GM19240 (cell line): ENCODE data around the gene TMEM150C.
"Not testable (repeated sequence)": the region's sequence is repeated elsewhere in the genome, so short reads cannot be mapped to it uniquely, and the experiment has no call there.

Source experiments
- DNase-seq: peaks from one replicate; pipeline ENCODE4 v3.0.0; 2011; ENCODE audit warnings: low spot score; ENCODE audit not compliant: insufficient read length

TMEM150C gene

GRCh38 chr4:82477469-82477868, 84.3 kb downstream of the TMEM150C start:
- not testable (repeated sequence) for DNase-seq

DNA sequence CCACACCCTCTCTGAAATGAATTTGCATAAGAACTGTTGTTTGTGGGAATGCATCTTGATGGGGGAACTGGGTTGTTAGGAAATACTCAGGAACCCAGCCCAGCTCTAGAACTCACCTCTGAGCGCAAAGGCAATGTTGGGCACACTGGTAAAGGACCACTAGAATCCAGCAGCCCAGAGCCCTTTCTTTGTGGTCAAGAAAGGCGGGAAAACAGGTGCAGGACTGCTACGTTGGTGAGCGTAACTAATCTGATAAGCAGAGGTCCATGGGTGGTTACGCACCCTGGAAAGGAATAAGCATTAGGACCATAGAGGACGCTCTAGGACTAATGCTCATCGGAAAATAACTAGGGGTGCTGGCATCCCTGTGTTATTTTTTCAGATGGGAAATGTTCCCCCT, 85.9 kb downstream of the TMEM150C start:
- not testable (repeated sequence) for DNase-seq

DNA sequence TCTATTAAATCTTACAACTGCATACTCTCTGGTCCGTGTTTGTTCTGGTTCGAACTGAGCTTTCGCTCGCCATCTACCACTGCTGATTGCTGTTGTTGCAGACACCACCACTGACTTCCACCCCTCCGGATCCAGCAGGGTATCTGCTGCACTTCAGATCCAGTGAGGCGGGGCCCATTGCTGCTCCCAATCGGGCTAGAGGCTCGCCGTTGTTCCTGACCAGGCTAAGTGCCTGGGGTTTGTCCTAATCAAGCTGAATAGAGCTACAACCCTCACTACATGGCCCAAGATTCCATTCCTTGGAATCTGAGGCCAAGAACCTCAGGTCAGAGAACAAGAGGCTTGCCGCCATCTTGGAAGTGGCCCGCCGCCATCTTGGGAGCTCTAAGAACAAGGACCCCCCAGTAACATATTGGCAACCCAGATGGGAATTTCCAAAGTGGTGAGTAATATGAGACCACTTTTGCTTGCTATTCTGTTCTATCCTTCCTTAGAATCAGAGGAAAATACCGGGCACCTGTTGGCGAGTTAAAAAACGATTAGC, 88.1 kb downstream of the TMEM150C start:
- no peak for DNase-seq

DNA sequence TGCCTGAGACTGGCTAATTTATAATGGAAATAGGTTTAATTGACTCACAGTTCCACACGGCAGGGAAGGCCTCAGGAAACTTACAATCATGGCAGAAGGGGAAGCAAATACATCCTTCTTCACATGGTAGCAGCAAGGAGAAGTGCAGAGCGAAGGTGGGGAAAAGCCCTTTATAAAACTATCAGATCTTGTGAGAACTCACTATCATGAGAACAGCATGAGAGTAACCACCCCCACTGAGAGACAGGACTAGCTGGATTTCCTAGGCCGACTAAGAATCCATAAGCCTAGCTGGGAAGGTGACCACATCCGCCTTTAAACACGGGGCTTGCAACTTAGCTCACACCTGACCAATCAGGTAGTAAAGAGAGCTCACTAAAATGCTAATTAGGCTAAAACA, 88.7 kb downstream of the TMEM150C start:
- not testable (repeated sequence) for DNase-seq

DNA sequence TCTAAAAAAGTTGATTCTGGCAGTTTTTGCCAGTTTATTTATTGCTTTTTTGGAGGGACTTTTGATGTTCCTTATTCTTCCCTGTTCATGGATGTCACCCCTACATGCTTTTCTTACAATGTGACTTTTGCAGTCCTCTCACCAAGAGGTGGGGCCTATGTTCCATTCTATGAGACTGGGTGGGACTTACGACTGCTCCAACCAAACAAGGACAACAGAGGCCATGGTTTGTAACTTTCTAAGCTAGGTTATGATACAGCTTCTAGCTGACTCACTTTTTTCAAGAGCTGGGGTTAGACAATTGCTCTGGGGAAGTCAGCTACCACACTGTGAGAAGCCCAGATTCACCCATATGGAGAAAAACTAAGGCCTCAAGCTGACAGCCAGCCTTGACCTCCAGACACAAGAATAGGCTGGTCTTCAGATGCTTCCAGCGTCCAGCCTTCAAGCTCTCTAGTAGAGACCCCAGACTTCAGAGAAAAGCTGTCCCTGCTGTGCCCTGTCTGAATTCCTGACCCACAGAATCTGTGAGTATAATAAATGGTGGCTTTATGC, 91.9 kb downstream of the TMEM150C start:
- no peak for DNase-seq

DNA sequence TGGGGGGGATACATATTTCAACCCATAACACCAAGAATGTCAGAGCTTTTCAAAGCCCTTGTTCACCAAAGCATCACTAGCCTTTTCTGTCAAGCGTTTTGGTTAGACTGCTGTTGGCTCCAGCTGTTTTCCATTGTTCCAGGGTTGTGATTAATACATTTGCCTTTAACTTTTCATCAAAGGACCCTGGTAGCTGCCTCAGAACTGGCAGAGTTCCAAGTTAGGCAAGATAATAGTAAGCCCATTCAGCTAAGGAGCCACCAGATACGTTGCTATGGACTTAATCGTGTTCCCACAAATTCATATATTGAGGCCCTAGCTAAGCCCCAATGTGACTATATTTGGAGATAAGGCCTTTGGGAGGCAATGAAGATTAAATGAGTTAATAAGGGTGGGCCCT, 94.3 kb downstream of the TMEM150C start:
- DNase-seq, result no peak

GRCh38 chr4:82463221-82463620, 98.6 kb downstream of the TMEM150C start:
- DNase-seq, result no peak

DNA sequence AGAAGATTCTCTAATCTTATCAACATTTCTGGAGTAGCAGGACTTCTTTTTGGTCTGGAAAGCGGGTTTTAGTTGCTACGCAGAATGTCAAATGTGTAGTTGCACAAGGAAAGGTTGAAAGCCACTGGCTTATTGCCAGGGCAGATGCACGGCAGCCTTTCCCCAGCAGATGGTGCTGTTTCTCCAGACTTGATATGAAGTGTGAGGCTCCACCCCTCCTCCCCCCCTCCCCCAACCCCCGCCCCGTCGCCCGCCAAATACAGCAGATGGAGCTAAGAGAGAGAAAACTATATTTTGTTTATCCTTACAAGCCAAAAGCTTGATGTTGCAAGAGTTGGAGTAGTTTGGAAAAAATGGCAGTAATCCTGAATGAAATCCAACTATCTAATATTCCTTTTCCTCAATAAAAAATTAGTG, 99.4 kb downstream of the TMEM150C start:
- DNase-seq, result peak; percentile 50

DNA sequence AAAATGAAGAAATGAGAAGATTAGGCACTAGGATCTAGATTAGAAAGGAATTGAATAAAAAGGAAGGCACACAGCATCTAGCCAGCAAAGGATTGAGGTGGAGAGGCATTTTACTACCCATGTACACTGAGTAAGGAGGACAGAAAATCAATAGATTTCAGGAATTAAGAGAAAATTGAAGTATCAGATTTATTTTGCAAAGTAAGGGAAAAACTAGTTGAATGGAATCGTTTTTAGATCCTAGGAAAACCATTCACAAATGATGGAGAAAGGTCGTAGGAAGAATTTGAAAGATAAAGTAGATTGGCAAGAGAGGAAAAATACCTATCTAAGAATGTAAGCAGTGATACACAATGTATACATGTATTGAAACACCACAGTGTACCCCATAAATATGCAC, 100.1 kb downstream of the TMEM150C start:
- DNase-seq, result no peak

GRCh38 chr4:82458729-82459128, 103.1 kb downstream of the TMEM150C start:
- DNase-seq, result no peak

DNA sequence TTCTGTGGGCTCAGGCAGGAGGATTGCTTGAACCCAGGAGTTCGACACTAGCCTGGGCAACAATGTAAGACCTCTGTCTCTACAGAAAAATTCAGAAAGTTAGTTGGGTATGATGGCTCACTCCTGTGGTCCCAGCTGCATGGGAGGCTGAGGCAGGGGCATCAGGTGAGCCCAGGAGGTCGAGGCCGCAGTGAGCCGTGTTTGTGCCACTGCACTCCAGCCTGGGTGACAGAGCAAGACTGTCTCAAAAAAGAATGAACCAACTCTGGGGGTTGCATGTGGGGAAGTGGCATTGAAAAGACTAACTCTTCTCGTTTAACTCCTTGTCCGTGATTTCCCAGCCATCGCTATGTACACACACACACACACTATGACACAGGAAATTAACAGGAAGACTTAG, 104.5 kb downstream of the TMEM150C start:
- DNase-seq, result no peak

- DNase-seq, result no peak
Observed at GRCh38 chr4:82452026-82452425, 109.8 kb downstream of the TMEM150C start.

DNA sequence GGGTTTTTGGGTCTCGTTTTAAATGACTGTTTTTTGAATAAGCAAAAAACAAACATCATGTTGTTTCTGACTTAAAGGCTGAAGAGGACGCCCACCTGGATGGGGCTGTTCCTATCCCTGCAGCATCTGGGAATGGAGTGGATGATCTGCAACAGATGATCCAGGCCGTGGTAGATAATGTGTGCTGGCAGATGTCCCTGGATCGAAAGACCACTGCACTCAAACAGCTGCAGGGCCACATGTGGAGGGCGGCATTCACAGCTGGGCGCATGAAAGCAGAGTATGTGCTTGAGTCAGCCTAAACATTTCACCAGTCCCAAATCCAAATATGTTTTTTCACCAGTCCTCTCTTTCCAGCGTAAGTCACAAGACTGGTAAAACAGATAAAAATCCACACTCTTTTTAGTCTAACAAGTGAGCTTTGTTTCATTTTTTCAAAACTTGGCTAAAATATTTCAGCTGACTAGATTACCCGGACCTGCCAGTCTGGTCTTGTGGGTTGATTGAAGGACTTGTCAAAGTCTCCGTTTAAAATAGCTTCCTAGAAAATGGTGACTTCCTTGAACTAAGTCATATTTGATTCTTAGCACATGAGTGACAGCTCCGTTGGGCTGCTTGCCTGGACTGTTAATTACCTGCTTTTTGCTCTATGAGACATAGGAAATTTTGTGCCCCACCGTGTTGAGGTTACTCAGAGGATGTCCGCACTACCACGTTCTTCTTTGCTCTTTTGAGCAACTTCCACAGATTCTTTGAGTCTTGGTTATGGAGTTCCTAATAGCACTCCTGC, 110.6 kb downstream of the TMEM150C start:
- no peak for DNase-seq

DNA sequence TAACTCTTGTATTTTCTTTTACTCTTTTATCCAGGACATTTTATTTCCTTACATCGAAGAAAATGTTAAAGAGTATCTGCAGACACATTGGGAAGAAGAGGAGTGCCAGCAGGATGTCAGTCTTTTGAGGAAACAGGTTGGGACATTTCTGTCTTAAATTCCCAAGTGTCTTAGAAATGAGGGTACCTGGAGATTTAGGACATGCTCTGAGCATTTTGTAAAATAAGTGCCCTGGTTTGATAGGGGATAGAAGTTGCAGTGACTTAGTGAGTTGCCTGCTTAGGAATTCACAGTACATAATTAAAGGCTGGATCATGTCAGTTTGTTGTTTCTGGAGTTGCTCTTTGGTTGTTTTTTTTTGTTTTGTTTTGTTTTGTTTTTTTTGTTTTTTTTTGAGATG, 113.9 kb downstream of the TMEM150C start:
- DNase-seq, result no peak

DNA sequence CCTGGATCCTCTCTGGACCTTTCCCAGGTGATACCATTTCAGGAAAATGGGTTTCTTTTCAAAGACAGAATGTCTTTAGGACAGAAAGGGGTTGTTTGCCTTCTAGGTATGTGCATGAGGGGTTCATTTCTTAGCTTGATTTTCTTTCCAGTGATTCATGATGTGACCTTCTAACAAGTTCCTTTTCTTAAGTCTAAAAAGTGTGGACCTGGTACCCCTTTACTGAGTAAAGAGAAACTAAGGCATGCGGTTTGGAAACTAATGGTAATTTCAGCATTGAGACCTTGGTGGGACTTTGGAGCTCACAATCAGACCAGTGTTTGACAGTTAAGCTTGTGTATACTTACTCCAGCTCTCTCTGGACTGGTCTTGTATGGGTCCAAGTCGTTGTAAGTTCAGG, 122.7 kb downstream of the TMEM150C start:
- no peak for DNase-seq

GRCh38 chr4:82437285-82438005, 124.3 kb downstream of the TMEM150C start:
- no peak for DNase-seq

DNA sequence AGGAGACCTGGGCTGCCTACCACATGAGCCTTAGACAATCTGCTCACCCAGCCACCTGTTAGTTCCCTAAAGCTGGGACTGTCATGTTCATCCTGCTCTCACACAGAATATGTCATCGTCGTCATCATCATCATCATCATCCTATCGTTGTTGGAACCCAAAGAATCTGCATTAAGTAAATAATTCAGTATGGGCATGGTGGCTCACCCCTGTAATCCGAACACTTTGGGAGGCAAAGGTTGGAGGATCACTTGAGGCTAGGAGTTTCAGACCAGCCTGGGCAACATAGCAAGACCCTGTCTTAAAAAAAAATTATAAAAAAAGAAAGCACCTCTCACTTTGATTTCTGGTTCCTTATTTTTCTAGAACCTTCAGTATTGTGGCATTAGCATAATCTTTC, 125.0 kb downstream of the TMEM150C start:
- DNase-seq, result no peak

DNA sequence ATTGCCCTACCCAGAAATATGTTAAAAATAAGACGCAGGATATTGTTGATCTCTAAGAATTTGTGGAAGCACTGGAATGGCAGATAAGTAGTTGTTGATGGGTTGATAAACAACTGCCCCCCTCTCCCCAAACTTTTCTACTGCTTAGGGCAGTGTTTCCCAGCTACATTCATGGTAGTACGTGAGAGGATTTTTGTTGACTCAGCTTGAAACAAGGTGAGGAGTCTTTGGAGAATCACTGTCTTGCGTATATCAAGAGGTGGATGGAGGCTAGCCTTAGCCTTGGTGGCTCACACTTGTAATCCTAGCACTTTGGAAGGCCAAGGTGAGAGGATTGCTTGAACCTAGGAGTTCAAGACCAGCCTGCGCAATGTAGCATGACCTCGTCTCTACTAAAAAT, 125.7 kb downstream of the TMEM150C start:
- DNase-seq, result no peak

DNA sequence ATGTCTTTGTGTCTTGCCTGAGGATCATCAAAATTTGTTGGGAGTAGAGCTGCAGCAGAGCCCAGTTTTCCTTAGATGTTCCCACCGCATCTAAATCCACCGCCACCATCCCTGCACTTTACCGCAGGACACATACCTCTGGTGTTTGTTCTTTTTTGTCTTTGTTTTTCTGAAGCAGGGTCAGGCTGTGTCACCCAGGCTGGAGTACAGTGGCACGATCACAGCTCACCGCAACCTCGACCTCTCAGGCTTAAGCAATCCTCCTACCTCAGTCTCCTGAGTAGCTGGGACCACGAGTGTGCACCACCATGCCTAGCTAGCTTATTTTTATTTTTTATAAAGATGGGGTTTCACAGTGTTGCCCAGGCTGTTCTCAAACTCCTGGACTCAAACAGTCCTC, 126.8 kb downstream of the TMEM150C start:
- no peak for DNase-seq

DNA sequence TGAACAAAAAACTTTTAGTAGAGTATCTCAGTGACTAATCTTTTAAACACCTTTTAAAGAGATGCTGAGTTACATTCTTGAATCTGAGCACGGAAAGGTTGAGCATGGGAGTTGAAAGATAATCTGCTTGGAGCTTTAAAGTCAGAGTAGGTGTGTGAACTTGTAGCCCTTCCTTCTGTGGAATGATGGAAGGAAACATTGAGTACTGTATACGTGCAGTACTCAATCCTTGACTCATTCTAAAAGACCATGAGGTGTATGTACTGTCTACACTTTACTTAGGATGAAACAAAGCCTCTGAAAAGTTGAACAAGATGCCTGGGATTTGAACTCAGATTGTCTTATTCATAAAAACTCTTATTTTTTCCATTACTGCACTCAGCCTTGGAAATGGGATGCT, 128.0 kb downstream of the TMEM150C start:
- DNase-seq, result no peak
